IPS-18c (cell line): ENCODE data around the gene MARVELD3.
"Not testable (repeated sequence)": the region's sequence is repeated elsewhere in the genome, so short reads cannot be mapped to it uniquely, and the experiment has no call there.

Experiments
- H3K4me3 ChIP-seq: 2 replicates; pipeline ENCODE4 v1.7.0; 2013; ENCODE audit warnings: low read depth, mild to moderate bottlenecking, low read length, moderate library complexity; ENCODE audit not compliant: insufficient read depth
- H3K9me3 ChIP-seq: one replicate; pipeline ENCODE4 v1.6.1; 2013; ENCODE audit warnings: mild to moderate bottlenecking, low read length, moderate library complexity; ENCODE audit not compliant: control insufficient read depth, insufficient read depth

Gene MARVELD3

GRCh38 chr16:71610936-71611871, 14.8 kb upstream of the MARVELD3 start:
- no peaks in the 10 kb centered on the region for H3K9me3 ChIP-seq
- no peak overlapping the region for H3K4me3 ChIP-seq

GRCh38 chr16:71614956-71615355, 11.0 kb upstream of the MARVELD3 start:
- H3K9me3 ChIP-seq, H3K4me3 ChIP-seq: not testable (repeated sequence)

- Histone ChIP-seq H3K4me3 (no peak overlapping the region), H3K9me3 (no peaks in the 10 kb centered on the region)
Measured at GRCh38 chr16:71618429-71618828, 7.6 kb upstream of the MARVELD3 start.

- no peaks in the 10 kb centered on the region for H3K9me3 ChIP-seq
- H3K4me3 ChIP-seq, result no peak overlapping the region
Measured at GRCh38 chr16:71622088-71622487, 3.9 kb upstream of the MARVELD3 start.

GRCh38 chr16:71623597-71623996, 2.4 kb upstream of the MARVELD3 start:
- Histone ChIP-seq H3K4me3 (no peak overlapping the region), H3K9me3 (no peaks in the 10 kb centered on the region)

- Histone ChIP-seq H3K9me3 (no peaks in the 10 kb centered on the region), H3K4me3 (peak overlapping the region; percentile 84; the same call in 1 of the 2 replicates)
Measured at GRCh38 chr16:71625113-71625850, 702 bp upstream of the MARVELD3 start.

- Histone ChIP-seq H3K4me3 (peak overlapping the region; percentile 84), H3K9me3 (no peaks in the 10 kb centered on the region)
Measured at GRCh38 chr16:71626858-71627213, 852 bp downstream of the MARVELD3 start.

GRCh38 chr16:71627731-71628181, 1.8 kb downstream of the MARVELD3 start:
- peak overlapping the region; percentile 84; the same call in 1 of the 2 replicates for H3K4me3 ChIP-seq

GRCh38 chr16:71628810-71629209, 2.8 kb downstream of the MARVELD3 start:
- H3K4me3 ChIP-seq, result no peak overlapping the region
- H3K9me3 ChIP-seq, result no peaks in the 10 kb centered on the region

More at GRCh38 chr16:71627731-71628181, 1.8 kb downstream of the MARVELD3 start:
- no peaks in the 10 kb centered on the region for H3K9me3 ChIP-seq

GRCh38 chr16:71629278-71630016, 3.5 kb downstream of the MARVELD3 start:
- Histone ChIP-seq H3K9me3 (no peaks in the 10 kb centered on the region), H3K4me3 (no peak overlapping the region)

- H3K9me3 ChIP-seq, result no peaks in the 10 kb centered on the region
- no peak overlapping the region for H3K4me3 ChIP-seq
Measured at GRCh38 chr16:71630808-71631207, 4.8 kb downstream of the MARVELD3 start.

- no peaks in the 10 kb centered on the region for H3K9me3 ChIP-seq
- no peak overlapping the region for H3K4me3 ChIP-seq
Measured at GRCh38 chr16:71631776-71632175, 5.8 kb downstream of the MARVELD3 start.

GRCh38 chr16:71635632-71636031, 9.6 kb downstream of the MARVELD3 start:
- H3K9me3 ChIP-seq, result no peaks in the 10 kb centered on the region
- H3K4me3 ChIP-seq, result no peak overlapping the region

GRCh38 chr16:71637398-71637797, 11.4 kb downstream of the MARVELD3 start:
- Histone ChIP-seq H3K9me3 (no peaks in the 10 kb centered on the region), H3K4me3 (no peak overlapping the region)

- no peaks in the 10 kb centered on the region for H3K9me3 ChIP-seq
- no peak overlapping the region for H3K4me3 ChIP-seq
Measured at GRCh38 chr16:71645450-71645849, 19.5 kb downstream of the MARVELD3 start.

GRCh38 chr16:71647391-71647790, 21.4 kb downstream of the MARVELD3 start:
- Histone ChIP-seq H3K9me3 (no peaks in the 10 kb centered on the region), H3K4me3 (no peak overlapping the region)

- H3K4me3 ChIP-seq, result no peak overlapping the region
- no peaks in the 10 kb centered on the region for H3K9me3 ChIP-seq
Measured at GRCh38 chr16:71648162-71648561, 22.2 kb downstream of the MARVELD3 start.
